ENCODE measurements around the gene PAK5.

- TF ChIP-seq CBFB (CRISPR knock-in tag; IDR thresholded peaks at IDR 0.05) (no peak), TARDBP (CRISPR knock-in tag; IDR thresholded peaks at IDR 0.05) (no peak), ZNF776 (CRISPR knock-in tag; IDR thresholded peaks at IDR 0.05) (no peak), MYC (CRISPR knock-in tag; IDR thresholded peaks at IDR 0.05; ENCODE audit: borderline replicate concordance) (no peak), GMEB1 (CRISPR knock-in tag; IDR thresholded peaks at IDR 0.05; ENCODE audit: borderline replicate concordance) (no peak), ELF4 (CRISPR knock-in tag; IDR thresholded peaks at IDR 0.05; ENCODE audit: borderline replicate concordance) (no peak), ZNF800 (CRISPR knock-in tag; IDR thresholded peaks at IDR 0.05) (no peak)
- TF ChIP-seq, protein P1, sequence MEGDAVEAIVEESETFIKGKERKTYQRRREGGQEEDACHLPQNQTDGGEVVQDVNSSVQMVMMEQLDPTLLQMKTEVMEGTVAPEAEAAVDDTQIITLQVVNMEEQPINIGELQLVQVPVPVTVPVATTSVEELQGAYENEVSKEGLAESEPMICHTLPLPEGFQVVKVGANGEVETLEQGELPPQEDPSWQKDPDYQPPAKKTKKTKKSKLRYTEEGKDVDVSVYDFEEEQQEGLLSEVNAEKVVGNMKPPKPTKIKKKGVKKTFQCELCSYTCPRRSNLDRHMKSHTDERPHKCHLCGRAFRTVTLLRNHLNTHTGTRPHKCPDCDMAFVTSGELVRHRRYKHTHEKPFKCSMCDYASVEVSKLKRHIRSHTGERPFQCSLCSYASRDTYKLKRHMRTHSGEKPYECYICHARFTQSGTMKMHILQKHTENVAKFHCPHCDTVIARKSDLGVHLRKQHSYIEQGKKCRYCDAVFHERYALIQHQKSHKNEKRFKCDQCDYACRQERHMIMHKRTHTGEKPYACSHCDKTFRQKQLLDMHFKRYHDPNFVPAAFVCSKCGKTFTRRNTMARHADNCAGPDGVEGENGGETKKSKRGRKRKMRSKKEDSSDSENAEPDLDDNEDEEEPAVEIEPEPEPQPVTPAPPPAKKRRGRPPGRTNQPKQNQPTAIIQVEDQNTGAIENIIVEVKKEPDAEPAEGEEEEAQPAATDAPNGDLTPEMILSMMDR (CRISPR knock-in tag; IDR thresholded peaks at IDR 0.05): no peak
Observed at GRCh38 chr20:9506280-9506821, 332.5 kb downstream of the PAK5 start.
